ENCODE data around the gene RNF144B.

DNA sequence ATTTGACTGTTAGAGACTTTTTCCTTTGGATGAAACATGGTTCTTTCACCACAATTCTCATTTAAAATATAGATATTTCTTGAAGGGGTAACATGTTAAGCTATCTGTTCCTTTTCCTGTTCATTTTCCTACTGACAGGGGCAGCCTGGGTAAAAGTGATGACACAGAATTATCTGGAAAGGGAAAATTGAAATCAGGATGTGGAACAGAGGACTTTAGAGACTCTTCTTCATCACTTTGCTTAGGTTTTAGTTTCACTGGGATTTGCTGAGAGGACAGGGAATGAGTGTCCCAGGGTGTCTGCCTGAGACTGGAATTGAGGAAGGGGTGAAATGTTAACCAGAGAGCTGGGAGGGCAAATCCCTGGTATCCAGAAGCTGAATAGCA lies 116.0 kb downstream of the RNF144B start:
- TF ChIP-seq GATA3 (IDR thresholded peaks at IDR 0.05; ENCODE audit: borderline replicate concordance) (no peak), EP300 (IDR thresholded peaks at IDR 0.05) (no peak), POLR2A (IDR thresholded peaks at IDR 0.05; ENCODE audit: low read length) (no peak)
- TF ChIP-seq, protein P1, sequence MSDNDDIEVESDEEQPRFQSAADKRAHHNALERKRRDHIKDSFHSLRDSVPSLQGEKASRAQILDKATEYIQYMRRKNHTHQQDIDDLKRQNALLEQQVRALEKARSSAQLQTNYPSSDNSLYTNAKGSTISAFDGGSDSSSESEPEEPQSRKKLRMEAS (IDR thresholded peaks at IDR 0.05) = no peak
- TF ChIP-seq, protein P2, sequence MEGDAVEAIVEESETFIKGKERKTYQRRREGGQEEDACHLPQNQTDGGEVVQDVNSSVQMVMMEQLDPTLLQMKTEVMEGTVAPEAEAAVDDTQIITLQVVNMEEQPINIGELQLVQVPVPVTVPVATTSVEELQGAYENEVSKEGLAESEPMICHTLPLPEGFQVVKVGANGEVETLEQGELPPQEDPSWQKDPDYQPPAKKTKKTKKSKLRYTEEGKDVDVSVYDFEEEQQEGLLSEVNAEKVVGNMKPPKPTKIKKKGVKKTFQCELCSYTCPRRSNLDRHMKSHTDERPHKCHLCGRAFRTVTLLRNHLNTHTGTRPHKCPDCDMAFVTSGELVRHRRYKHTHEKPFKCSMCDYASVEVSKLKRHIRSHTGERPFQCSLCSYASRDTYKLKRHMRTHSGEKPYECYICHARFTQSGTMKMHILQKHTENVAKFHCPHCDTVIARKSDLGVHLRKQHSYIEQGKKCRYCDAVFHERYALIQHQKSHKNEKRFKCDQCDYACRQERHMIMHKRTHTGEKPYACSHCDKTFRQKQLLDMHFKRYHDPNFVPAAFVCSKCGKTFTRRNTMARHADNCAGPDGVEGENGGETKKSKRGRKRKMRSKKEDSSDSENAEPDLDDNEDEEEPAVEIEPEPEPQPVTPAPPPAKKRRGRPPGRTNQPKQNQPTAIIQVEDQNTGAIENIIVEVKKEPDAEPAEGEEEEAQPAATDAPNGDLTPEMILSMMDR (IDR thresholded peaks at IDR 0.05) = no peak
